DOHH2 (cell line): ENCODE data around the gene GPR142.

ENCODE experiments used
- EZH2phosphoT487 ChIP-seq: fragments of 200-600 bp; sonication (generic); IDR thresholded peaks from 2 replicates; pipeline ENCODE4 v1.6.1; 2017; ENCODE audit warnings: borderline replicate concordance, mild to moderate bottlenecking, antibody characterized with exemption, low read length, moderate library complexity, mixed read lengths
- TF ChIP-seq, protein P1 (sequence below): fragments of 200-600 bp; sonication (generic); IDR thresholded peaks from one replicate; pipeline ENCODE4 v1.5.1; 2014; ENCODE audit warnings: antibody characterized with exemption, mild to moderate bottlenecking, low read depth, low read length; ENCODE audit not compliant: poor library complexity, severe bottlenecking

DNA sequence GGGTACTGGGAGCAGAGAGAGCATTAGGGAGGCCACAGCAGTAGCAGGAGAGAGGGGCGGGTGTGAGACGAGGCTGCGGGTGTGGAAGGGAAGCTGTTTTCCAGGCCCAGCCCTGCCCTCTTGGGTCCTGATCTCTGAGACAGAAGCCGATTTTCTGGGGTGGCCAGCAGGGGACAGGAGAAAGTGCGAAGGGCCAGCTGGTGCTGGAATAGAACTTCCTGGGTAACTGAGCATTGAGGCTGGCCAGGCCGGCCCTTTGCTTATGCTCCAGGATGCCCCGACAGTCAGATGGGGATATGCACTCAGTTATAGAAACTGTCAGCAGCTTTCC lies 6.4 kb upstream of the GPR142 start:
- TF ChIP-seq, protein P1, sequence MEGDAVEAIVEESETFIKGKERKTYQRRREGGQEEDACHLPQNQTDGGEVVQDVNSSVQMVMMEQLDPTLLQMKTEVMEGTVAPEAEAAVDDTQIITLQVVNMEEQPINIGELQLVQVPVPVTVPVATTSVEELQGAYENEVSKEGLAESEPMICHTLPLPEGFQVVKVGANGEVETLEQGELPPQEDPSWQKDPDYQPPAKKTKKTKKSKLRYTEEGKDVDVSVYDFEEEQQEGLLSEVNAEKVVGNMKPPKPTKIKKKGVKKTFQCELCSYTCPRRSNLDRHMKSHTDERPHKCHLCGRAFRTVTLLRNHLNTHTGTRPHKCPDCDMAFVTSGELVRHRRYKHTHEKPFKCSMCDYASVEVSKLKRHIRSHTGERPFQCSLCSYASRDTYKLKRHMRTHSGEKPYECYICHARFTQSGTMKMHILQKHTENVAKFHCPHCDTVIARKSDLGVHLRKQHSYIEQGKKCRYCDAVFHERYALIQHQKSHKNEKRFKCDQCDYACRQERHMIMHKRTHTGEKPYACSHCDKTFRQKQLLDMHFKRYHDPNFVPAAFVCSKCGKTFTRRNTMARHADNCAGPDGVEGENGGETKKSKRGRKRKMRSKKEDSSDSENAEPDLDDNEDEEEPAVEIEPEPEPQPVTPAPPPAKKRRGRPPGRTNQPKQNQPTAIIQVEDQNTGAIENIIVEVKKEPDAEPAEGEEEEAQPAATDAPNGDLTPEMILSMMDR, result no peak
- no peak for TF ChIP-seq EZH2phosphoT487
